Fibroblast of skin of right quadriceps (primary cell): ENCODE results near the gene GIMD1.
"Not testable (repeated sequence)": the region's sequence is repeated elsewhere in the genome, so short reads cannot be mapped to it uniquely, and the experiment has no call there.

ENCODE experiments used
- DNase-seq: peaks from one replicate; pipeline ENCODE4 v3.0.0-alpha.2; 2013

The GIMD1 gene

DNA sequence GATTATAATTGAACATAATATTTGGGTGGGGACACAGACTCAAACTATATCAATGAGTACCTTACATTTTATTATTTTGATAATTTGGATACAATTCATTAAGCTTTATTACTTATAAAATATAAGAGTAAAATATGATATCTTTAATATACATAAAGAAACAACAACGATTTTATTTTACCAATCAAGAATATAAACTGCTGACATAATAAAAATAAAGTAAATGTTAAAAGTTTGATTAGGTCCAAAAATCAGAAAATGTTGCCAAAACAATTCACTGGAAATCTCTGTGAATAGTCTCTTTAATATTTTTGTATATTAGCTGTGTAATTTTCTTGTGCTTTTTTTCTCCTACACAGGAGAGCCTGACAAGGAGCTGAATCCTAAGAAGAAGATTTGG lies 21.4 kb downstream of the GIMD1 start:
- no peak for DNase-seq

DNA sequence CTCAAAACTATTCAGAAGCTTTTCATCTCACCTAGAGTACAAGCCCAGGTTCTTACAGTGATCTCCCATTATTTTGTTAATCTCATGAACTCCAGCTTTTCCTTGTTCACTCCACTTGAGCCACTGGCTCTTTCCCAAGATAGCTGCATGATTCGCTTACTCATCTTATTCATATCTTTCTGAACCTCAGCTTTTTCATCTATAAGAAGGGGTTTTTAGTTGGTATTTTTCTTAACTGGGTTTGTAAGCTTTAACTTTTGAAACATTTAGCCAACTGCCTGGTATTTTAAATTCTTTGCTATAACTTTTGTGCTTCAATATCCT lies 24.0 kb downstream of the GIMD1 start:
- DNase-seq: peak; percentile 43

DNA sequence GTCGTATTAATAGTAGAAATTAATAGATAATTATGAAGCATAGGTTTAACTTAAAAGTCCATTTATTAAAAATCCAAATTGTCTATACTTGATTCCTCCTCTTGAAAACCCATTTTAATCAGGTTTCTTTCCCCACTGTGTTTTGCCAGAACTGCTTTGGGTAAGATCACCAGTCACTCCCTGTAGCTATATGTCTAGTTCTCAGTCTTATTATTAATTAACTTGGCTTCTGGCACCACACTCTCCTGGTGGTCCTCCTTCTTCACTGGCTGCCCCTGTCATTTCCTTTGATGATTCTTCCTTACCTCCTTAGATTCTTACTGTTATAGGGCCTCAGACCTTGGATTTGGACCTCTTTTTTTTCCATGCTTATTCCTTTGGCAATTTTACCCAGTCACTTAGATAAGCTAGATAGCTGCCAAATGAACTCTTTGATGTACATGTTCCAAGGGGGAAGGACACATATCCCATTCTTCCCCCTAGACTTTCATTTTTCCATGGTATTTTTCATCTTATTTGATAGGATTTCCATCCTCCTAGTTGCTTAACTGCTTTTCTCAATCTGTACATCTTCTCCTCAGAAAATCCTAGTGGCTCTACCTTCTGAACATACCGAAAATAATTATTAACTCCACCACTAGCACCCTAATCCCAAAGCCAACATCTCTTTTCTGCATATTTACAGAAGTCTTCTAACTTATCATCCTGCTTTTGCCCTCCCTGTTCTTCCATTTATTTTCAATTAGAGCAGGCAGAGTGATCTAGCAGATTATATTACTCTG lies 24.5 kb downstream of the GIMD1 start:
- DNase-seq: no peak

DNA sequence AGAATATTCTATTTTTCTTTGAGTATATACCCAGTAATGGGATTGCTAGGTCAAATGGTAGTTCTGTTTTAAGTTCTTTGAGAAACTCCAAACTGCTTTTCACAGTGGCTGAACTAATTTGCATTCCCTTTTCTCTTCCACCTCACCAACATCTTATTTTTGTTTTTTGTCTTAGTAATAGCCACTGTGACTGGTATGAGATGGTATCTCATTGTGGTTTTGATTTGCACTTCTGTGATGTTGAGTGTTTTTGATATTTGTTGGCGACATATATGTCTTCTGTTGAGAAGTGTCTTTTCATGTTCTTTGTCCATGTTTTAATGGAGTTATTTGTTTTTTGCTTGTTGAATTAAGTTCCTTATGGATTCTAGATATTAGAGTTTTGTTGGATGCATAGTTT lies 27.8 kb downstream of the GIMD1 start:
- no peak for DNase-seq

DNA sequence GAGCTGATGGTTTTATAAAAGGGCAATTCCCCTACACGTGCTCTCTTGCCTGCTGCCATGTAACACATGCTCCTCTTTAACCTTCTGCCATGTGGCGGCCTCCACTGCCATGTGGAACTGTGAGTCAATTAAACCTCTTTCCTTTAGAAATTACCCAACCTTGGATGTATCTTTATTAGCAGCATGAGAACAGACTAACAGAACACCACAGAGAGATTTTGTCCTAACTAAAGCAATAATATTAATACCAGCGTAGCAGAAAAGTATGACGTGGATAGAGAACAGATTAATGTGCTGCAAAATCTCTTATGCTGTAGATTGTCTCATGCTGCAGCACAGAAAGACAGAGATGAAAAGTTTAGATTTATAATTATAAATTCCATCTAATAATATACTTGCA lies 29.1 kb downstream of the GIMD1 start:
- DNase-seq: no peak

DNA sequence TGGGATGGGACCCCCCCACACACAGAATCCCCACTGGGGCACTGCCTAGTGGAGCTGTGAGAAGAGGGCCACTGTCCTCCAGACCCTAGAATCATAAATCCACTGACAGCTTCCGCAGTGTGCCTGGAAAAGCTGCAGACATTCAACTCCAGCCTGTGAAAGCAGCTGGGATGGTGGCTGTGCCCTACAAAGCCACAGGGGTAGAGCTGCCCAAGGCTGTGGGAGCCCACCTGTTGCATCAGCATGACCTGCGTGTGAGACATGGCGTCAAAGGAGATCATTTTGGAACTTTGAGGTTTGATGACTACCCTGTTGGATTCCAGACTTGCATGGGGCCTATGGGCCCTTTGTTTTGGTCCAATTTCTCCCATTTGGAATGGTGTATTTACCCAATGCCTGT lies 29.9 kb downstream of the GIMD1 start:
- DNase-seq: no peak

DNA sequence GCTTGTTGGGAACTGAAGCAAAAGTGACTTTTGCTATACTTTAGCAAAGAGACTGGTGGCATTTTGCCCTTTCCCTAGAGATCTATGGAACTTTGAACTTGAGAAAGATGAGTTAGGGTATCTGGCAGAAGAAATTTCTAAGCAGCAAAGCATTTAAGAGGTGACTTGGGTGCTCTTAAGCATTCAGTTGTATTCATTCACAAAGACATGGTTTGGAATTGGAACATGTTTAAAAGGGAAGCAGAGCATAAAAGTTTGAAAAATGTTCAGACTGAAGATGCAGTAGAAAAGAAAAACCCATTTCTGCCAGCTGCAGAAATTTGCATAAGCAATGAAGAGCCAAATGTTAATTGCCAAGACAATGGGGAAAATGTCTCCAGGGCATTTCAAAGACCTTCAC lies 30.7 kb downstream of the GIMD1 start:
- DNase-seq: no peak

DNA sequence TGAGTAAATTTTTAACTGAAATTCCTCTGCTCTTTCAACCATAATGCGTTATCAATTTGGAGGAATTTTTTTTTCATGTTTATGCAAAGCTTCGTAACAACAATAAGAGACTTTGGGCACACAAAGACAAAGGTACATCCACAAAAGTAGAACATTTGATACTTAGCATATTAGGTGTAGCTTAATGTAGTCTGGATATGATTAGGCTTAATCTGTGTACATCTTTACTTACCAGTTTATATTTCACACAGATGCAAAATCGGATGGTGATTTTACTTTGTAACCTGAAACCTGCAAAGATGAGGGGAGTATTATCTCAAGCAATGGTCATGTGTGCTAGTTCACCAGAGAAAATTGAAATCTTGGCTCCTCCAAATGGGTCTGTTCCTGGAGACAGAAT lies 32.0 kb downstream of the GIMD1 start:
- no peak for DNase-seq

DNA sequence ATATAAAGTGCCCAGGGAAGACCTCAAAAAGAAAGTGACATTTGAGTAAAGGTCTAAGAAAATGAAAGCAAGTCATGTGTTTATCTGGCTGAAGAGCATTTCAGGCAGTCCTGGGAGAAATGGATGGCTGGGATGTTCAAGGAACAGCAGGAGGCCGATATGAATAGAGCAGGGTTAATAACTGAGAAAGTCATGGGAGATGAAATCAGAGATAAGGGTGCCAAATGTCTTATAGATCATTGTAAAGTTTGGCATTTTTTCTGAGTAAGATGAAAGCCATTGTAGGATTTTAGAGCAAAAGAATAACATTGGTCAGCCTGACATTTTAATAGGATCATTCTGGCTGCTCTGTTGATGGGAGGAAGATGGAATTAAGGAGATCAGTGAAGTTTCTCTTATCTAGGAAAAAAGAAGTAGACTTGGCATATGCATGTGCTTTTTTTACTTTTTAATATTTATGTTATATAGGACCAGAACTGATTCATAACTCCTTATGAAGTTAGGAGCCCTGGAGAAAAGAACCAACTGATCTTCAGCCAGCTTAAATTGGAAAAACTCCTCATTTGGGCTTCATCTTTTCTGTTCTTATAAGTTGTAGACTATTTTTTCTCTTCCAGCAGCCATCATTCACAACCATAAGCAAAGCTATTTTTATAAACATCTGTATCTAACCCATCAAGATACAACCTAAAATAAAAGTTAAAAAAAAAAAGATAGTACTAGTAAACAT lies 33.7 kb downstream of the GIMD1 start:
- peak; percentile 40 for DNase-seq

DNA sequence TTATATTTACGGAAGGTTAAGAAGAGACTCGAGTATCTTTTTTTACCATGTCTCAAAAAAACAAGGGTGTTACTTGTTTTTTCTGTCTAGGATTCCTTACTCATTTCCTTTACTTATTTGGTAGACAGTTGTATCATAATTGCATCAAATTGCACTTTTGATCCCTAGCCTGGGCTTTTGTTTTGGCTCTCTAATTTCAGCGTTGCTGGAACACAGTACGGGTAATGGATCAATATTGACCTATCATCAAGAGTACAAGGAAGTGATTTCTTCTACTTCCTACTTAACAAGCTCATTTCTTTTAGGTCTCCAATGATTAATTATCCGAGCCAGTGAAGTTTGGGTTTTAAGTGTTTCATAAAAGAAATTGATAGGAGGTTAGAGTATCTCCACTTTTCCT lies 35.4 kb downstream of the GIMD1 start:
- no peak for DNase-seq

DNA sequence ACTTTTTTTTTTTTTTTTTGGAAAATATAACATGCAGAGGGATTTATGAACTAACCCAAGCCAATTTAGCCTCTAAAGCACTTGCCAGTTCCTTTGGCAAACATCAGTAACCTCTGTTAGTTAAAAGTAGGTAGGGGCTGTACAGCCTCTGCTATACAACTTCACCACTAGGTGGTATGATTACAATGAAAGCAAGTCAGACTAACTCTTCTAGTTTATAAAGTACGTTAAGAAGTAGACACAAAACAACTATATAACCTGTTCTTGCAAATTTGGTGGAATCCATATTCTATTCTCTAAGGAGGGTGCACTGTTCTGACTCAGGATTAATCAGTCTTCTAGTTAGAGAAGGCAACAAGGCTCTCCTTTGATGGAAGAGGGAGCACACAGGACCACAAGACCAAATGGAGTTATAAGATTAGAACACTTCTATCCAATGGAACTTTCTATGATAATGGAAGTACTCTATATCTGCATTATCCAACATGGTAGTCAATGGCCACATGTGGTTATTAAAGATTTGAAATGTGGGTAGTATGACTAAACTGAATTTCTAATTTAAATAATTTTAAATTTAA lies 39.4 kb downstream of the GIMD1 start:
- DNase-seq: peak; percentile 45

DNA sequence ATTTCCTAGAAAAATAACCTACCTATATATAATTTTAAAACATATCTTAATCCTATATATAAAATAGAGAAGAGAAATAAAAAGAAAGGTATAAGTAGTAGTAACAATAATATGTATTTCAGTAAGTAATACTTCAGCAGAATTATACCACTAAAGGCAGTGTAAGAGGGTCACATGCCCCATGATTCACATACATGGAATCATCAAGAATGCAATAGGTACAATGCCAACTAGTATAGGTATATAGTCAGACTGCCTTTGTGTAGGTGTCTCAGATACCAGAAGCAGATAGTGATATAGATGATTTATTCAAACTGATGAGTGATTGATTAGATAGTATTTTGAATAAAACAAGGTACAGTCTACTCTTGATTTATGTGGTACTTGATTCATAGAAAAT lies 42.8 kb downstream of the GIMD1 start:
- DNase-seq: no peak

DNA sequence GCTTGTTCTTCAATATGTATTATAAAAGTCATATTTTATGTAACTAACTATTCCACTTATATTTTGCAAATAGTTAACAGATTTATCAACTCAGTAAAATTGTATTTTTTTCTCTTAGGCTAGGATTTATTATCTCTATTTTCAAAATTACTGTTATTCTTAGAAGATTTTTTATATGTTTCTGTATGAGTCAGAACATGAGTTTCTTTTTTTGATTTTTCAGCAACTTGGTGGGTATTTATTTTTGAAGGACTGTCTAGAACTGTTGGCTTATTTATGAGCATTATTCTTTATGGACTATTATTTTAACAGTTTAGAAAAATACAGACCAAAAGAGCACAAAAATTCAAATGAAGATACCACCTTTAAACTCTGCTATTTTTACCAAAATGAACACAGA lies 45.5 kb downstream of the GIMD1 start:
- no peak for DNase-seq

DNA sequence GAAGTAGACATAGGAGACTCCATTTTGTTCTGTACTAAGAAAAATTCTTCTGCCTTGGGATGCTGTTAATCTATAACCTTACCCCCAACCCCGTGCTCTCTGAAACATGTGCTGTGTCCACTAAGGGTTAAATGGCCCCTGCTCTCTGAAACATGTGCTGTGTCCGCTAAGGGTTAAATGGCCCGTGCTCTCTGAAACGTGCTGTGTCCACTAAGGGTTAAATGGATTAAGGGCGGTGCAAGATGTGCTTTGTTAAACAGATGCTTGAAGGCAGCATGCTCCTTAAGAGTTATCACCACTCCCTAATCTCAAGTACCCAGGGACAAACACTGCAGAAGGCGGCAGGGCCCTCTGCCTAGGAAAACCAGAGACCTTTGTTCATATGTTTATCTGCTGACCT lies 46.8 kb downstream of the GIMD1 start:
- not testable (repeated sequence) for DNase-seq

DNA sequence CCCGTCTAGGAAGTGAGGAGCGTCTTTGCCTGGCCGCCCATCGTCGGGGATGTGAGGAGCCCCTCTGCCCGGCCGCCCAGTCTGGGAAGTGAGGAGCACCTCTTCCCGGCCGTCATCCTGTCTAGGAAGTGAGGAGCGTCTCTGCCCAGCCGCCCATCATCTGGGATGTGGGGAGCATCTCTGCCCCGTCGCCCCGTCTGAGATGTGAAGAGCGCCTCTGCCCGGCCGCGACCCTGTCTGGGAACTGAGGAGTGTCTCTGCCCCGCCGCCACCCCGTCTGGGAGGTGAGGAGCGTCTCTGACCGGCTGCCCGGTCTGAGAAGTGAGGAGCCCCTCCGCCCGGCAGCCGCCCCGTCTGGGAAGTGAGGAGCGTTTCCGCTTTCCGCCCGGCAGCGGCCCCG lies 47.4 kb downstream of the GIMD1 start:
- DNase-seq: not testable (repeated sequence)

DNA sequence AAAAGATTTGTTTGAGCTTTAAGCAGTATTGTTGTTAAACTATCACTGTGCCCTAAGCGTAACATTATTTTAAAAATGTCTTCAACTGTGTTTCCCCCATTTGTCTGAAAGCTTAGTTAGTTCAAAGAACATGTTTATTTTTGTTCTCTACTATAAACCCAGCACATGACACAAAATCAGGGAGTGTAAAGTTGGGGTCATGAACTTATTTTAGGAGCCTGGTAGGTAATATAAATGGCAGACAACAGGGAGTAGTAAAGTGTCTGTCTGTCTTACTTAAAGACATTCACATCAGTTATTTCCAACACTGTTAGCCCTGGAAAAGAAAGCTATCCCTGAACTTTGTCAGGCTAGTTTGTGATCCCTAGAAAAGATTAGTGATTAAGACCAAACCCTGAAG lies 48.3 kb downstream of the GIMD1 start:
- DNase-seq: no peak

DNA sequence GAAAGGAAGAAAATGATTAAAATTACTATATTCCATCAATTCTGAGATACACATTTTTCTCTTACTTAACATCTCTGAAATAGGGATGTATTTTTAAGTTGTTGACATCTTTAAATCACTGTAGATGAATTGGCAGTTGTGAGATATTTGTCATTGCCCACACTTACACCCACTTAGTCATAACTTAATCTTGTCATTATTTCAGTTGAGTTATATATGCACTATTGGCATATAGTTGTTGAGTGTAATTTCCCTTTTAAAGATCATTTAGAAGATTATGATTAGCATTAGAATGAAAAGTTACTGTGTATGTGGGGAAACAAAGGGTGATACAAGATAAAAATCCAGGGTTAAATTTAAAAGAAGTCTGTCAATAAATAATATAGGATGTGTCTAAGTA lies 50.1 kb downstream of the GIMD1 start:
- no peak for DNase-seq

DNA sequence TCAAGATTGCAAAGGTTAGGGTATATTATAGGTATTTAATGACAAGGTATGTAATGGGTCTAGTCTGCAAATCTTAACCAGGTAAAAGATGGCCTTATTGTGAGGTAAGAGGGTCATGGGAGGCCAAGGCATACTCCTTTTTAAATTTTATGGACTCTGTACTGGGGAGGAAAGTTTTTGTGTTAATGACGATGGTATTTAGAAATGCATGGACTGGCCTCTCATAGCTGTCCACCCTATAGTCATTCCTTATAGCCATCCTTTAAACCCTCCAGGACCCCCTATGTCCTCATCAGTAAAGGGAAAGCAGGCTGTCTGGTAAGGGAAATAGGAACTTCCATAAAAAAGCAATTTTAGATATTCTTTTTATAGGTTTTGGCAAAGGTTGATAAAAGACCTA lies 50.8 kb downstream of the GIMD1 start:
- no peak for DNase-seq

DNA sequence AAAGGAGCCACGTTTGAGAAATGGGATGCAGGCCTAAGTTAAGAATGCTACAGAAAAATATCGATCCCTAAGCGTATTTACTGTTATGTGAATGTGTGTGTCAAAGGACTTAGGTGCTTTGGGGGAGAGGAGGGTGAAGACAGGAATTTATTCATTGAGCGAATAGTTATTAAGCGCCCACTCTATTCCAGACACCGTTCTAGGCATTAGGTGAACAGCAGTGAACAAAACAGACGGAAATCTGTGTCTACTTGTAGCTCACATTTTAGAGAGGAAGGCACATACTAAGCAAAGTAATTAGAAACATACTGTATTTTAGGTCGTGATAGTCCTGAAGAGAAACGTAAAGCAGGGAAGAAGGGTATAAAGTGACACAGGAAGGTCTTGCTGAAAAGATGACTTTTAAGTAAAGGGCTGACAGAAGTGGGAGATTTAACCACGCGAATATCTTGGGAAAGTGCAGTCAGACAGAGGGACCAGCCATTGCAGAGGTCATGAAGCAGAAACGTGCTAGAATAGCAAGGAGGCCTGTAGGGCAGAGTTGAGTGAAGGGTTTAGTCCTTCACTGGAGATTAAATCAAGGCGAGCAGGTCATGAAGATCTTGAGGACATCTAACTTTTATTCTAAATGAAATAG lies 51.7 kb downstream of the GIMD1 start:
- DNase-seq: no peak

DNA sequence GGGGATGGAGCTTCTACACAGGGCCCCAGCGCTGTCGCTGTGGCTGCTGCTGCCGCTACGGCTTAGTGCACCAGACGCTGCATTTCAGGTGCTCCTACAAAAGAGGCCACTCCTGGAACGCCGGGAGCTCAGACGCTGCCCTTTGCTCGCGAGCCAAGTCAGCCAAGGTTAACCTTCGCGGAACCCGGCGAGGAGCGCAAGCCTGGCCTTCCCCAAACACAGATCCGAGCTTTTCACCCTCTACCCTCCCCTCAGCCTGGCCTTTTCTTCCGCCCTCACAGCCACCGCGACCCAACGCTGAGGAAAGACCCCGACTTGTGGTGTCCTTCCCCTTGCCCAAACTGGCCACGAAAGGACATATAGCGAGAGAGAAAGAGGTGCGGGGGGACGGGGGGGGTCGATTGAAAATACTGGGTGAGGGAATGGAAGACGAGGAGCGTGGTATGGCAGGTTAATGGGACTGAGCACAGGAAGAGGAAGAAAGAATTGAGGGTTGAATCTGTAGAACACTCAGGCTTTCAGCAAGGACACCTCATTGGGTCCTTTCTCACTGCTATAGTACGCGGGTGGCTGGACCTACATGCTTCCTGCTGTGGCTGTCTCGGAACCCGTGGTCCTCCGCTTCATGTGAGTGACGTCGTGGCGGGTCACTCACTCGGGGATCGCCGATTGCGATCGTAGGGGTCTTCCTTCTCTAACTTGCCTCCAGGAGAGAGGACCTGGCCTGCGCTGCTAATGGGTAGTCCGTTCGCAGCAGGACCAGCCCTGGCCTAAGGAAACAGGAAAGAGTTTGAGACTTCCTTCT lies 52.4 kb downstream of the GIMD1 start, which contains the start of the genes AIMP1 and TBCK:
Gene AIMP1 (plus strand): TSS at position 583 of the 805 bp plus-strand sequence. CDS start 8,460 bp downstream, outside the sequence.
Gene TBCK (minus strand): TSS at position 242 of the 805 bp plus-strand sequence. CDS start 7,249 bp downstream, outside the sequence.
- peak; percentile 92 for DNase-seq

DNA sequence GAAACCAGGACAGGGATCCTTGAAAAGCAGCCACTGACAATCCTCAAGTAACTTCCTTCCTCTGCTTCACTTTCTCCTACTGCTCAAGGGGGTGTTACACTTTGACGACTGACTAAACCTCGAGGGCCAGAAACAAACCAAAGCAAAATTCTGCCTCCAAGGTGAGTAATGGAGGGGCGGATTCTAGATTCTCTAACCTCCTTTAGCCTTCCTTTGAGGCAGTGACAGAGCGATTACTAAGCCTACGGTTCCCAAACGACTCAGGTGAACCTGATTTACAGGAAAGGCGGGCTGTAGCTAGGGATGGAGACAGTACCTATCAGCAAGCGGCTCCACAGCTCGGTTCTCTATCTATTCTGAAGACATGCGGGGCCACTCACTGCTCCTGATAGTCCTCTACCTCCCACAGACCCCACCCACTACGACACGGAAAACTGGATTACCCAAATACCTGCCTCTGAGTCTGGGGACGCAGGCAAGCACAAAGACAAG lies 53.1 kb downstream of the GIMD1 start:
- peak; percentile 44 for DNase-seq

DNA sequence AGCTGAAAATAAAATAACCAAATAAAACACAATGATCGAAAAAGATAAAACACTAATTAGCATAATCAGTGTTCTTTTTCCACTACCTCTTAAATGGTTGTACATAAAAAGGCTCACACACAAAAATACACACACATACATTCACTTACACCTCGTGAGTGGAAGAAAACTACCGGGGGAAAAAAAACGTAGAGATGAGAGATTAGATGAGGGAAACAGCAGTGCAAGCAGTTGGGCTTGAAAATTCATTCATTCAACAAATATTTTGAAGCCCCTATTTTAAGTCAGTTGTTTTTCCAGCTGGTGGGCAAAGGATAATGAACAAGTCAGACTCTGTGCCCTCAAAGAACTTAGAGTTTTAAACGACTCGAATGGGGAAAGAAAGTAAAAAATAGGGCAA lies 53.6 kb downstream of the GIMD1 start:
- no peak for DNase-seq
